Activated naive CD4-positive, alpha-beta T cell treated with Interleukin-2 at 50 U/mL for 16 hours (primary cell): ENCODE data around the gene TJAP1.
A peak's percentile ranks its signal among the peaks of the same experiment; 100 is the strongest.
"Not testable (repeated sequence)": the region's sequence is repeated elsewhere in the genome, so short reads cannot be mapped to it uniquely, and the experiment has no call there.

ENCODE experiments used
- DNase-seq: peaks from one replicate; pipeline ENCODE4 v3.0.0-alpha.2; 2020

The TJAP1 gene

DNA sequence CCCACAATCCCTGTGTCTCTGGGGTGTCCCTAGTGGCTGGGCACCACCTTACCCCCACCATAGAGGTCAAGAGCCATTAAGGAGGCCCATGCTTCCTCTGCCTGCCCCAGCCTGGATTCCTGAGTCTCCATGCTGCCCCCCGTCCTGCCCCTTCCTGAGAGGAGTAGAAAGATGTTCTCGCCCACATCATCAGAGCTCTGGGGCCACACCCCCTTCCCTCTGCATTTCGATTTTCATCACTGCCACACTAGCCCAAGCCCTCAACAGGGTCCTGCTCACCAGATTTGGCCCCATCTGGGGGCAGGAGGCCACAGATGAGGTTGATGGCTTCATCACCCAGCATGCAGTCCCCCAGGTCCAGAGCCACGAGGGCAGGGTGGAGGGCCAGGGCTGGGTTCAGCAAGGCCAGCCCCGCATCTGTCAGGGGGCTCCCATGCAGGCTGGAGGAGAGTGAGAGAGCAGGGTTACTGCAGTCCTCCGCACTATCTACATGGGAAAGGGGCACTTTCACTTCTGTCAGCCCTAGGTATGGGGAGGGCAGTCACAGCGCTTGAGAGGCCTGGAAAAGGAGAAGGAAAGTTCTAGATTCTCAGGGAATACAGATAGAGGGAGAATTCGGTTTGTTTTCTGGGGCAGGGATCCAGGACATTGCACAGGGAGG is 31.2 kb downstream of the TJAP1 start:
- DNase-seq = no peak

DNA sequence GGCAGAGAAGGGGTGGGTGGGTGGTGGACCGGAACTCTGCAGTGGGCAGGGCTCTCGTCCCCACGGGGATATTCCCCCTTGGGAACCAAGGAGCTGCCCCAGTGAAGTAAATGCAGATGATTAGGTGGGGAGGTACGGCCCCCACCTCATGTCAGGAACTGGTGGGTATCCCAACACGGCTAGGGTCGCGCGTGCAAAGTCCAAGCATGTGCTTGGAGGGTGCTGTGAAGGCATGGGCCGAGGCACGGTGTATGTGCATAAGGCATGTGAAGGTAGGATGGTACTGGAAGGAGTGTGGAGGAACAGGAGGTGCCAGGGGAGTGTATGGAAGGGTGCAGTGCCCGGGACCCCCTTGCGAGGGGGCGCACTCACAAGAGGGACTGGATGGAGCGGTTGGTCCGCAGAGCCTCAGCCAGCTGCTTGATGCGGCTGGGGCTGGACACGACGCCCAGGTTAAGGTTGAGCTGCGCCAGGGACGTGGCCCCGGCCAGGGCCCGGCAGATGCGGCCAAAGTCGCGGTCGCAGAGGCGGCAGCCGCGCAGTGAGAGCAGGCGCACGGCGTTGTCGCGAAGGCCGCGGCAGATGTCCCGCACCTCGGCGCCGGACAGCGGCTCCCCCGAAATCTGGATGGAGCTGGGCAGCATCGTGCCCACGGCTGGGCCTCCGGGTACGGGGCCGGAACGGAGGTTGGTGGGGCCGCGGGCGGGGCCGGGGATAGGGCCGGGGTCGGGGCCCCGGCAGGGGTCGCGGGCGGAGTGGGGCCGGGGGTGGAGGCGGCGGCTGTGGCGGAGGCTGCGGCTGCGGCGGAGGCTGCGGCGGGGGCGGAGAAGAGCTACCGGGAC is 32.0 kb downstream of the TJAP1 start:
- DNase-seq = no peak

DNA sequence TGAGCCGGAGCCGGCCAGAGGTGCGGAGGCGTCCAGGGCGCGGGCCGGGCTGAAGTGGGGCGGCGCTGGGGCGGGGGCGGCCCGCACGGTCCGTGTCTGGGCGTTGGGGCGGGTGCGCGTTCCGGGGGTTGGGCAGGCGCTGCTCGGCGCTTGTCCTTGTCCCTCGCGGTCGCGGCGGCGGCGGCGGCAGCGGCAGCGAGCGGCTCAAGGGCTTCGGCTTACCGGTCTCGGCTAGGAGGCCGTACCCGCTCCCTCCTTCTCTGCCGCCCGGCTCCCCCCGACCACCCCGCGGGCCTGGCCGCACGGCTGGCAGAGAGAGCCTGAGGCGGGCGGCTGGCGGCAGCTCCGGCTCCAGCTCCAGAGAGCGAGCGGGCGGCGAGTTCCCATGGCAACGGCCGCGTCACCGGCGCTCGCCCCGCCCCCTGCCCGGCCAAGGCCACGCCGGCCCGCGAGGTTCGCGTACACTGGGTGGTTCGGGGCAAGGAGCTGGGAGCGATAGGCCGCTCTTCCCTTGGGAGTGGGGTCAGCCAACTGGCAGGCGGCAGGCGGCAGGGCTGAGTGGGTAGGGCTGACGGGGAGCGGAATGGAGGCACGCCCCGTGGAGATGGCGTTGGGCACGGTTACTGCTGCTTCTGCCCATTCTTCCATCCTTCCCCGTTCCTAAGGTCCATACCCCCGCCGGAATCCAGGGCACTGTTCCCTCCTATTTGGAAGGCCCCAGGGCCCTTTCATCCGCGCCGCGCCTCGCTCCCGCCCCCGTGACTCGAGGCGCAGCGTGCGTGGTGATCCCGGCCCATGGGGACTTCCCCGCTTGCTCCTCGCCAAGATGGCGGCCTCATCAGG is 32.8 kb downstream of the TJAP1 start, which contains the start of gene LRRC73:
Gene LRRC73, minus strand, starts transcription at position 363 of the 843 bp plus-strand sequence. CDS start 561 bp downstream, outside the sequence.
- DNase-seq = peak; percentile 84

DNA sequence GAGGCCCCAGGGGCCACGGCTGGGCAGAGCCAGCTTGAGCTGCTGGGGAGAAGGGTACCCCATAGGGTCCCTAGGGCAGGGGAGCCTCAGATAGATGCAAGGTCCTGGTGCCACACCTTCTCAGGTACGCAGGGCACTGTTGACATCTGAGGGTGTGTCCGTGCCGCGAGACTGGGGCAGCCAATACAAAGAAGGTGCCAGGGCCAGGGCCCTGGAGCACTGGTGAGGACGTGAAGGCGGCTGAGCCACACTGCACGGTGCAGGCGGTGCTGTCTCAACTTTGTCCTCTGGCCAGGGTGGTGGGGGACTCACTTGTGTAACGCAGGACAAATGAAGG is 33.4 kb downstream of the TJAP1 start:
- no peak for DNase-seq

DNA sequence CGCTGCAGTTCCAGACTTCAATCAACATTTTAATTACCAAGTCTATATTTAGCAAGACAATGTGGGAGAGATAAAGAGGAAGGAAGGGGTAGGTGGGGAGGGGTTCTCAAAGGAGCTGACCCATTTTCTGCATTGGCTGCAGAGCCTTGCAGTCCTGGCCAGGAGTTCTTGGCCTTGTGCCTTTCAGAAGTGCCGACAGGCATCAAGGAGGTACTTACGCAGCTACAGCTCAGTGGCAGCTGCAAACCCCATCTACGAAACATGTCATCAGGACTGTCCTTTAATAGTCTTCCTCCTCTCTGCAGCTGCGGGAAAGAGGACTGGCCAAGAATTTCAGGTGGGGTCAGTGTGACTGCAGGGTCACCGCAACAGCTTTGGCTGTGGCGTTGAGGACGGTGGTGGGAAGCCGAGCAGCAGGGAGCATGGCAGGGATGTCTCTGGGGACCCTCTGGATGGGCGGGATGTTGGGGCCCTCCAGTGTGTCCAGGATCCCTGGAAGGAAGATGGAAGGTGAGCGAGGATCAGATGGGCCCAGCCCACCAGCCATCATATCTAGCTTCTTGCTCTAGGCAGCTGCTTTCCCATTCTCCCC is 34.5 kb downstream of the TJAP1 start:
- DNase-seq = no peak

DNA sequence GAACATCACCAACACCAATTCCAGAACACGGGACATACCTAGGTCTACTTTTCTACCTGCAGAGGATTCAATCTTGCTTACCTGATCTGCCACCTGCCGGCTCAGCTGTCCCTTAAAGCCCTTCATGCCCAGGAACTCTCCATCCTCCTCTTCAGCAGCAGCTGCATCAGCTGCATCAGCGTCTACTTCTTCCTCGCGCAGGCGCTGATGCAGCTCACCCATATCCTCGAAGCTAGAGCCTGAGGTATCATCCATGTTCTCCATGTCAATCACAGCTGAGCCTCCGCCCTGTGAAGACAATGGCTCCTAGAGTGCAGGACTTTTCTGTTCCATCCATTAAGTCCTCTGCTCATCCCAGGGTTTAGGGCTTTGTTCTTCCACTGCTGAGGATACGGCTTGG is 38.4 kb downstream of the TJAP1 start:
- no peak for DNase-seq

DNA sequence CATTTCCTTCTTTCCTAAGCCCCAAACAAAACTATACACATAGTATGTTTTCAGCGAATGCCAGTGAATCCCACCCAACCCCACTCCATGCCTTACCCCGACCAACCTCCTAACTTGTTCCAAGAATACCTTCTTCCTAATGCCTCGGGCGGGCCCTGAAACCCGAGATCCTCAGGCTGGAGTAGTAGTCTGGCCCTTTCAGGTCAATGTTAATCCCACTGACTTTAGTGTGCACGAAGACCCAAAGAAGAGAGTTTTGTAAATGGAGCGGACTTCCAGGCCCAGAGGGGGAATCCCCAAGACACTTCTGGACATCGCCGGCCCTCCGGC is 39.0 kb downstream of the TJAP1 start:
- no peak for DNase-seq

DNA sequence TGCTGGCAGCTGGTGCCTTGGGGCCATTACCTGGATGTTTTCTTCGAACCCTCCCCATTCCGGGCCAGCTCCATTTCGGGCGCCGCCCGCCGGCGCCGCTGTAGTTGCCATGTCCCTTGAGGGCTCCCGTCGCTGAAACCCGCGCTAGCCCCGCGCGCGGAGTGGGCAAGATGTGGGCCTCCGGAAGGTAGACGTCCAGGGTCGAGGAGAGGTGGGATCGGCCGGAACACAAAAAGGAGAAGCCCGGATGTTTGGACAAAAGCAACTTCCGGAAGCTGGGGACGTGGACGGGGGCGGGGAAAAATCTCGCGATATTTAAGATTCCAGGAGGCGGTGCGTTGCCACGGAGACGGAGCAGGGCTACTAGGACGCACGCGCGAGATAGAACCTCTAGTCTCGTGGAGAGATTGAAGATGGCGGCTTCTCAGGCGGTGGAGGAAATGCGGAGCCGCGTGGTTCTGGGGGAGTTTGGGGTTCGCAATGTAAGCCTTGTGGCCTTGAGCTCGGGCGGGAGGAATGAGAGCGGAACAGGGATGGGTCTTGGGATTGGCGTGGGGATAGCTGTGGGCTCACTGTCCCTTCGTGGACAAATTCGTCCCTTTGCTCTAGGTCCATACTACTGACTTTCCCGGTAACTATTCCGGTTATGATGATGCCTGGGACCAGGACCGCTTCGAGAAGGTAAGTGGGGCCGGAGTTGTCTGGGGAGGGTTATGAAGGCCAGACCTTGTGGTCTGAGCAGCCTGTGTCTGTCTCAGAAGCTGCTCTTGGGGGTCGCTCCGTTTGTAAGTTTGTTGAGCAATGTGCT is 39.5 kb downstream of the TJAP1 start, which contains the start of the genes POLR1C and YIPF3:
Gene POLR1C, plus strand, starts transcription at position 393 of the 808 bp plus-strand sequence. Its CDS starts 21 bp downstream, at position 414.
Gene YIPF3, minus strand, starts transcription at position 230 of the 808 bp plus-strand sequence. Its CDS starts 119 bp downstream, at position 111.
- DNase-seq = peak; percentile 97

DNA sequence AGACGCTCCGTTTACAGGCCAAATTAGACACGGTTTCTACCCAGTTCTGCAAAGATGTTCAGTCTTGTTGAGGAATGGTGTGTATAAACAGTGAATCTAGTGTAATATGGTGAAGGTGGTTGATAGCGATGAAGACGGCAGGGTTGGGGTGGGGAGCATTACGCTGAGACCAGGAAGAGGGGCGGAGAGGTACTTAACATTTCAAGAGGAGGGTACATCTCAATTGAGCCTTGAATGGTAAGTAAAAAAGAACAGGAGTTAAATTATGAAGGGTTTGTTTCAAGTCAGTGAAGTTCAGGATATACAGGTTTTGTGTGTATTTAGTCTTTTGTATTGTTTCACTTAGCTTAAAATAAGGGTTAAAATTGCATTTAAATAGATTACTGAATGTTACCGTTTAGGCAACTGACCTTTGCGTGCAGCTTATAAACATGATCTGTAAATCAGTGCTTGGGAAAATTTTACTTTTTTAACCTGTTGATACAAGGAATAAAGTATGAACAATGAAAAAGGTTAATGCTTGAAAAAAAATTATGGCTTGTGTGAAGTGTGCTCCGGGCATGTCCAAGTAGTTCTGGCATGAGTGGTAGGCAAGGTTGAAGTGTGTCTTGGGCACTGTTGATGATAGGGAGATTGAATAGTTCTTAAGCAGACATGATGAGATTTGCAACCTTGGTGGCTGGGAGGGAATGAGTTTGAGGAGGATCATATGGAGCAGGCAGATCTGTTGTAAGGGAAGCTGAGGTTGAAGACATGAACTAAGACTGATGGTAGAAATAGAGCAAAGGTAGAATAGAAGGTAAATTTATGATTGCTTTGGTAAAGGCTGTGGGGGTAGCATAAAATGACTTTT is 40.4 kb downstream of the TJAP1 start:
- no peak for DNase-seq

DNA sequence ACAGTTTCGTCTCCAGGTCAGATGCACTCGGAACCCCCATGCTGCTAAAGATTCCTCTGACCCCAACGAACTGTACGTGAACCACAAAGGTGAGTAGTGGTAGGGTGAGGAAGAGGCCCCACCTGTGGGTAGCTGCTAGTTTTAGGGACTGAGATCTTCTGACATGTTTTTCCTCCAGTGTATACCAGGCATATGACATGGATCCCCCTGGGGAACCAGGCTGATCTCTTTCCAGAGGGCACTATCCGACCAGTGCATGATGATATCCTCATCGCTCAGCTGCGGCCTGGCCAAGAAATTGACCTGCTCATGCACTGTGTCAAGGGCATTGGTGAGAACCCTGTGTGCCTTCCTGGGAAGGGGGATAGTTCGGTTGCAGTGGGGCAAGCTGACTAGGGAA is 42.7 kb downstream of the TJAP1 start:
- DNase-seq = no peak

DNA sequence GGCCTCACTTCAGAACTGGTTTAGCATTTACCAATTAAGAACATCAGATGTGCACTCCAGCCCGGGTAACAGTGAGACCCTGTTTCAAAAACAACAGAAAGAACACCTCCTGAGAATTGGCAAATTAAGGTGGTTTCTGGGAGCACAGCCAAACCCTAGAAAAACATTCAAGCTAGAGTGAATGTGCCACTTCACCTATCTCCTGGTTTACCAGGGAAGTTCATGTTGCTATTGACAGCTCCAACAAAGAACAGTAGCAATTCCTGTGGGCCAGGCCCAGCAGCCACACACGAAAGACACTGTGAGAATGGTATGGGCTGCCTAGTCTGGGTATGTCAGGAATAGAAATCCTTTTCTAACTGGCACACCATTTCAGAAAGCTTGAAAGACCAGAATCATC is 44.5 kb downstream of the TJAP1 start:
- no peak for DNase-seq

DNA sequence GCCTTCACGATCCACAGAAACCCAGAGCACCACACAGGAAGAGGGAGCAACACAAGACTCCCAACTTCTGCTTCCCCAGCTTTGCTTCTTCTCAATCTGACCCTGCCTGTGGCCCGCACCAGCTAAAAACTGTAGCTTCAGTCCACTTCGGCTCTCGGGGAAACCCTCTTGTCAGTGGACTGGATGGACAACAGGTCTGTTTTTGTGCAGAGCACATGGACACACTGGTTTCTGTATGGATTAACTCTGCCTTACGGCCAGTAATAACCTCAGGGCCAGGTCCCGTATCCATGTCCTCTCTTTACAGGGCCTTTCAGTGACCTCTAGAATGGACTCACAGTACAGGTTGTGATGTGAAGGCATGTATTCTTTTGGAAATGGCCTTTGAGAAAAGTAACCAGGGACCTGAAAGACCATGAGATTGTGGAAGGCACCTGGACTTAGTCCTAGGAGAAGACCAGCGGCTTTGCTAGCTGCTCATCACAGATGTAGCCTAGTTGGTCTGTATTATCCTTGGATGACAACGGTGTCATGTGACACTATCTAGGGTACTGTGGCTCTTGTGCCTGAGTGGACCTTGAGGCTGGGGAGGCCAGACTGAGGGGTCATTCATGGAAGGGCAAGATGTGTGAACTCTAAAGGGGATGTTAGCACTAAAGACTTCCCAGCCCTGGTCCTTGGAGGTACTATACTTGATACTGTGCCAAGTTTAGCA is 45.3 kb downstream of the TJAP1 start:
- DNase-seq = no peak

DNA sequence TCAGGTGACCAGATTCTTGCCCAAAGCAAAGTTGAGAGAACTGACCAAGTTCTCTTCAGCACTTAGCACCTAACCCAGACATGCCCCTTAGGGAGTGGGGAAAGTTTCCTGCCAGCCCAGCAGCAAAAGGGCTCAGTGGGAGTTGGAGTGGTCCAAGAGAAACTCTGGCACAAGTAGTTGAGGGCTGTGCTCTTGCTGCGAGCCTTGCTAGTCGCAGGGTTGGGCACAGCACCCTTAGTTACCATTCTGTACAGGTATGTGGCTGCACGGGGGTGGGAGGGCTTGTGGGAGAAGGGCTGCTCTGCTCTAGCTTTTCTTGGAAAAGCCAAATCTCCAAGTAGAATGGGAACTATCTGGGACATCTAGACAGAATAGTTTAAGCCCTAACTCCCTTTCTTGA is 45.9 kb downstream of the TJAP1 start:
- DNase-seq = no peak

DNA sequence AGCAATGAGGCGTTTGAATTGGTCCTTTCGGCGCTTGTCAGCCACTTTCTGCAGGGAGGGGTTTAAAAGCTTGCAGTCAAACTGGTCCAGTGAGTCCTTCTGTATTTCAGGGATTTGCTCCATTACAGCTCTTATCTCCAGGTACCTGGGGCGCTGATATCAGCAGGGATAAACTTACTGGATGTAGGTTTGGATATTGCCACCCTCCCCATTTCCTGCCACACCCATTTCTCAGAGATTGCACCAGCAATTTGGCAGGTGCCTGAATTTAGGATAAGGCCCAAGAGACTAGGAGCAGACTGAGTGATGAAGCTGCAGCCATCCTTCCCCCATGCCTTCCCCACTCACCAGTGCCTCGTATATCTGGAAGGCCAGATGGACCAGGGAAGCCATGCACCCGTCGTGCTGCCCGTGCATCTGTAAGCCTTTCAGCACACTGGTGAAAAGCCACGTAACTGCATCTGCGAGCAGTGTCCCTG is 47.2 kb downstream of the TJAP1 start:
- DNase-seq = no peak

DNA sequence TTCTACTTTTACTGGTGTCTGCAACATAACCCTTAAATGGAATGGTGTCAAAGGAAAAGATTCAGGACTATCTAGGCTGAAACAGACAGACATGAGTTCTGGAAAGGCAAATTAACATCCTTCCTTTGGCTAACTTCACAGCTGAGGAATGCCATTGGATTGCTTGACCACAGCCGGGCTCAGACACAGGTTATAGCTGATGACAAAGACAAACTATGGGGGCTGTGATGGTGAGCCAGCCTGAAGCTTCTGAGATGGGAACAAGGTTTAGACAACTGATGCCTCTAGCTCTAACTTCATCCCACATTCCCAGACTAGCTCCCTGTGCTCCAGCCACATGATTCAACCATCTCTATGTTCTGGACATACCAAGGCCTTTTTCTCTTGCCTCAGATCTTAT is 54.8 kb downstream of the TJAP1 start:
- no peak for DNase-seq

DNA sequence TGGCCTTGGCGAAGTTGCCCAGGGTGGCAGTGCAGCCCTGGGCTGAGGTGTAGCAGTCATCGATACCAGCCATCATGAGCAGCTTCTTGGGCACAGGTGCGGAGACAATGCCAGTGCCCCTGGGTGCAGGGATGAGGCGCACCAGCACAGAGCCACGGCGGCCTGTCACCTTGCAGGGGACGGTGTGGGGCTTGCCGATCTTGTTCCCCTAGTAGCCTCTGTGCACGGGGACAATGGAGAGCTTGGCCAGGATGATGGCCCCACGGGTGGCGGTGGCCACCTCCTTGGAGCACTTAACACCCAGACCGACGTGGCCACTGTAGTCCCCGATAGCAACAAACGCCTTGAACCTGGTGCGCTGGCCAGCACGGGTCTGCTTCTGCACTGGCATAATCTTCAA is 61.6 kb downstream of the TJAP1 start:
- not testable (repeated sequence) for DNase-seq

DNA sequence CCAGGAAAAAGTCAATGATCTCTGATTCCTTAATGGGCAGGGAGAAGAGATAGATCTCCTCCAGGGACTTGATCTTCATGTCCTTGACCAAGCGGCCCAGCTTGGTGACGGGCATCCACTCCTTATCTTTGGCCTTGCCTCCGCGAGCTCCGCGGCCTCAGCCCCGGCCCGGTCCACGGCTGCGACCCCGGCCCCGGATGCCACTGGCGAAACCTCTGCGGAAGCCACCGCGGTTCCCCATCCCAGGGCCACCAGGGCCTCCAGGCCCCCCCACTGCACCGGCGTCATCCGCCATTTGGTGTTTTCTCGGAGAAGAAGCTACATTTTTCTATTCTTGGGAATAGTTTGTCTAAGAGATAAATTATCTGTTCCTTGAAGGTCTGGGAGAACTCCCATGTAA is 62.0 kb downstream of the TJAP1 start:
- DNase-seq = not testable (repeated sequence)

DNA sequence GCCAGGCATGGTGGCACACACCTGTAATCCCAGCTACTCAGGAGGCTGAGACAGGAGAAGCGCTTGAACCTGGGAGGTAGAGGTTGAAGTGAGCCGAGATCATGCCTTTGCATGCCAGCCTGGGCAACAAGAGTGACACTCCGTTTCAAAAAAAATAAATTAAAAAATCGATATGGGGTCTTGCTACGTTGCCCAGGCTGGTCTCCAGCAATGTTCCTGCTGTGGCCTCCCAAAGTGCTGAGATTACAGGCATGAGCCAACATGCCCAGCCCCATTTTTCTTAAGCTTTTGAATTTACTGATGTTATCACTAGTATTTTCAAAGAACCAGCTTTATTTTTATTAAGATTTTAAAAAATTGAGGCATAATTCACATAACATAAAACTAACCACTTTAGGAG is 63.1 kb downstream of the TJAP1 start:
- DNase-seq = no peak

DNA sequence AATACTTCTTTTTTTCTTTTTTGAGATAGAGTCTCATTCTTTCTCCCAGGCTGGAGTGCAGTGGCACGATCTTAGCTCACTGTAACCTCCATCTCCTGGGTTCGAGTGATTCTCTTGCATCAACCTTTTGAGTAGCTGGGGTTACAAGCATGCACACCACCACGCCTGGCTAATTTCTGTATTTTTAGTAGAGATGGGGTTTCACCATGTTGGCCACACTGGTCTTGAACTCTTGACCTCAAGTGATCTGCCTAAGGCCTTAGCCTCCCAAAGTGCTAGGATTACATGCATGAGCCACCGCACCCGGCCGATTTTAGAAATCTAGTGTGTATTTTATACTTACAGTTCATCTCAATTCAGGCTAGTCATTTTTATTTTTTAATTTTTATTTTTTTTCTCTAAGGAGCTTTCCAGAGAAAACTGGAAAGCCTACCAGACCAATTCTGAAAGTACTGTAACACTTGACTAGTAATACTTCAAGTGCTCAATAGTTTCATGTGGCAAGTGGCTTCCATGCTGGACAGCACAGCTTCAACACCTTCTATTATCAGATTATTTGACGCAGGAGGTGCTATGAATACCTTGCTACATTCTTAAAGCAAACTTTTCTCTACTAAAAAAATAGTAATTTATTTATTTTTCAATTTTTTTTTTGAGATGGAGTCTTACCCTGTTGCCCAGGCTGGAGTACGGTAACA is 64.6 kb downstream of the TJAP1 start:
- DNase-seq = no peak

DNA sequence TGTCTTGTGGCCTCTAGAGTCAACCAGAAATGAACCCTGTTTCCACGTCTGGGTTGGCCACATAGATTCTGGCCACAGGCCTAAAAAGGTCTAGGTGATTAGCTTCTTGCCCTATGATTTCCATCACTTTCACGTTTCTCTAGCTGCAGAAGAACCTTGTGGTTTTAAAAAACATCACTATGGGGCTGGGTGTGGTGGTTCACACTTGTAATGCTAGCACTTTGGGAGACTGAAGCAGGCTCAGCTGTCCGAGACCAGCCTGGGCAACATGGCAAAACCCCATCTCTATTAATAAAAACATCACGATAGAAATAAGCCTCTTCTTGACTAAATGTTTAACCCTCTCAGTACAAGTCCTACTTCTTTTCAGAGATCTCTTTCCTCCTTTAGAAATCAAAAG is 67.1 kb downstream of the TJAP1 start:
- DNase-seq = no peak
